ENCODE measurements around the gene ZNF423. TPM values are rescaled to one million over a fixed set of nuclear protein-coding genes. Genes with fewer than 3 reads are reported as not detected.

Gene ZNF423
- total and polyA plus RNA-seq, 9 of the 15 experiments (the other 6 are each of a cell fraction or from before 2014, with no cell fraction given): not detected

DNA sequence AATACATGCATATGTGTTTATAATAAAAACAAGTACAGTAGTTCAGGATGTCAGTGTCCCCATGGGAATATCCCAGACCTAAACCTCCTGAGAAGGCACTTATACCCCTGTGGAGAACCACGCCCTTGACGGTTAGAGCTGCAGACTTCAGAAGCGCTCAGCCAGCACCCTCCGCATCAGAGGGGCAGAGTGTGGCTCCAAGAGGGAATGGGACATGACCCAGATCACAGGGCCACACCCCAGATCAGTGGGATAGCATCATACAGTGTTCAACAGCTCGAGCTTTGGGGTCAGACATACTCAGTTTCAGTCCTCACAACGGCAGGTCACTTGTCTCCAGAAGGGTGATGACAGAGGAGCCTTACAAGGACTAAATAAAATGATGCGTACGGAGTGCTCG, 45.8 kb upstream of the ZNF423 start:
- no peak overlapping the region for H2AFZ ChIP-seq (ENCODE audit: low read depth, low read length)
- no TSS peak for BruUV-seq (replicated peaks)
- H3K27me3 ChIP-seq (ENCODE audit: control insufficient read depth in 2 of 2, insufficient read depth in 2 of 2, low read length in 2 of 2): peaks cover 3 to 25% of the 10 kb centered on the region in 2 experiments; a peak in 3 of 5 replicates
- no peaks in the 10 kb centered on the region for H3K9me1 ChIP-seq (ENCODE audit: control insufficient read depth, insufficient read depth, low read length)
- no peak overlapping the region for H3K9ac ChIP-seq (ENCODE audit: insufficient read depth in 1 of 2, low read depth in 2 of 2, low read length in 2 of 2)
- FAIRE-seq (no peak), DNase-seq (ENCODE audit: extremely low read depth in 1 of 4, low spot score in 3 of 4) (no peak), ATAC-seq (peak; percentile 27; the same call in 1 of the 3 replicates)
- no peak overlapping the region for H3K4me3 ChIP-seq
- no peaks in the 10 kb centered on the region for H3K36me3 ChIP-seq (ENCODE audit: control insufficient read depth, insufficient read depth, low read length)
- no peaks in the 10 kb centered on the region for H3K9me3 ChIP-seq (replicated peaks; ENCODE audit: control insufficient read depth, insufficient read depth, low read depth, low read length)
- H3K4me2 ChIP-seq (ENCODE audit: insufficient read depth, low read length): no peak overlapping the region
- no peaks in the 10 kb centered on the region for H4K20me1 ChIP-seq (replicated peaks; ENCODE audit: control insufficient read depth, insufficient read depth, low read length)
- H3K27ac ChIP-seq (ENCODE audit: extremely low read depth, low read depth, low read length): no peak overlapping the region
- no peaks in the 10 kb centered on the region for H3K79me2 ChIP-seq (ENCODE audit: control insufficient read depth, insufficient read depth, low read length)
- in situ Hi-C loops (cut with MboI) (no loop called here), intact Hi-C loops (cut with micrococcal nuclease) (no loop called here)
- TF ChIP-seq ZFP30 (CRISPR knock-in tag; IDR thresholded peaks at IDR 0.05; ENCODE audit: borderline replicate concordance) (no peak), HDAC8 (tag; IDR thresholded peaks at IDR 0.05) (no peak), NR4A1 (CRISPR knock-in tag; IDR thresholded peaks at IDR 0.05) (no peak), NR4A1 (tag; IDR thresholded peaks at IDR 0.05) (no peak), ZNF830 (CRISPR knock-in tag; IDR thresholded peaks at IDR 0.05) (no peak), BRD4 (IDR thresholded peaks at IDR 0.05) (no peak), SIX5 (IDR thresholded peaks at IDR 0.05; ENCODE audit: borderline replicate concordance in 1 of 2, insufficient read depth in 1 of 2, low read depth in 1 of 2, low read length in 2 of 2) (no peak)
- TF ChIP-seq, protein P1, sequence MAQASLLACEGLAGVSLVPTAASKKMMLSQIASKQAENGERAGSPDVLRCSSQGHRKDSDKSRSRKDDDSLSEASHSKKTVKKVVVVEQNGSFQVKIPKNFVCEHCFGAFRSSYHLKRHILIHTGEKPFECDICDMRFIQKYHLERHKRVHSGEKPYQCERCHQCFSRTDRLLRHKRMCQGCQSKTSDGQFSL (CRISPR knock-in tag; IDR thresholded peaks at IDR 0.05): no peak
- TF ChIP-seq, protein P1 (tag; IDR thresholded peaks at IDR 0.05): no peak
- TF ChIP-seq, protein P2, sequence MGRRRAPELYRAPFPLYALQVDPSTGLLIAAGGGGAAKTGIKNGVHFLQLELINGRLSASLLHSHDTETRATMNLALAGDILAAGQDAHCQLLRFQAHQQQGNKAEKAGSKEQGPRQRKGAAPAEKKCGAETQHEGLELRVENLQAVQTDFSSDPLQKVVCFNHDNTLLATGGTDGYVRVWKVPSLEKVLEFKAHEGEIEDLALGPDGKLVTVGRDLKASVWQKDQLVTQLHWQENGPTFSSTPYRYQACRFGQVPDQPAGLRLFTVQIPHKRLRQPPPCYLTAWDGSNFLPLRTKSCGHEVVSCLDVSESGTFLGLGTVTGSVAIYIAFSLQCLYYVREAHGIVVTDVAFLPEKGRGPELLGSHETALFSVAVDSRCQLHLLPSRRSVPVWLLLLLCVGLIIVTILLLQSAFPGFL (CRISPR knock-in tag; IDR thresholded peaks at IDR 0.05): no peak
- 4% methylated on average over 9 of the region's 9 CpGs for WGBS (ENCODE audit: insufficient coverage, low coverage, missing lambda C conversion rate)
- POLR2A ChIA-PET: interaction anchor here (0.6 kb wide), 1 partner anchor 491 kb away, joined by 3 read pairs; no protein-coding TSS in a partner anchor
- no peaks in the 10 kb centered on the region; a peak in 1 of 5 replicates for H3K4me1 ChIP-seq (replicated peaks in 1 of 2; ENCODE audit: control insufficient read depth in 2 of 2, insufficient read depth in 2 of 2, low read length in 2 of 2)
- CTCF ChIA-PET (ENCODE audit: low intra/inter-chr PET ratio): no interaction called here
